ENCODE data around the gene FAM3C. TPM values are rescaled to one million over a fixed set of nuclear protein-coding genes. Genes with fewer than 3 reads are reported as not detected.

The FAM3C gene
- total RNA-seq, 4 donors from 2014 or later = 44.3 to 129 (median 49.0) TPM

GRCh38 chr7:121410829-121411596 lies 14.9 kb upstream of the FAM3C start:
- ATAC-seq (ENCODE audit: low FRiP score) (no peak), DNase-seq (ENCODE audit: low spot score) (no peak)
- no peak for TF ChIP-seq CTCF (IDR thresholded peaks at IDR 0.05)

GRCh38 chr7:121406944-121407343 lies 10.8 kb upstream of the FAM3C start:
- no peak for TF ChIP-seq CTCF (IDR thresholded peaks at IDR 0.05)
- ATAC-seq (ENCODE audit: low FRiP score) (no peak), DNase-seq (ENCODE audit: low spot score) (no peak)

- ATAC-seq (ENCODE audit: low FRiP score) = no peak
- TF ChIP-seq CTCF (IDR thresholded peaks at IDR 0.05) = no peak
- no peak for DNase-seq (ENCODE audit: low spot score)
Measured at GRCh38 chr7:121406461-121406860, 10.4 kb upstream of the FAM3C start.

- DNase-seq (ENCODE audit: low spot score) (no peak), ATAC-seq (ENCODE audit: low FRiP score) (no peak)
- TF ChIP-seq CTCF (IDR thresholded peaks at IDR 0.05) = no peak
Measured at GRCh38 chr7:121404348-121404747, 8.2 kb upstream of the FAM3C start.

GRCh38 chr7:121402701-121403100 lies 6.6 kb upstream of the FAM3C start:
- TF ChIP-seq CTCF (IDR thresholded peaks at IDR 0.05) = no peak
- ATAC-seq (ENCODE audit: low FRiP score) (no peak), DNase-seq (ENCODE audit: low spot score) (no peak)

- TF ChIP-seq CTCF (IDR thresholded peaks at IDR 0.05) = no peak
- DNase-seq (ENCODE audit: low spot score) (no peak), ATAC-seq (ENCODE audit: low FRiP score) (no peak)
Measured at GRCh38 chr7:121401896-121402295, 5.8 kb upstream of the FAM3C start.

- no peak for ATAC-seq (ENCODE audit: low FRiP score)
- no peak for TF ChIP-seq CTCF (IDR thresholded peaks at IDR 0.05)
- DNase-seq (ENCODE audit: low spot score) = no peak
Measured at GRCh38 chr7:121398246-121398645, 2.1 kb upstream of the FAM3C start.
